HEK293T (cell line): ENCODE results near the gene SMIM38.

ENCODE experiments used
- CTCF ChIA-PET: fragments of 350-600 bp; formaldehyde crosslinking; extraction: SDS; loops from one replicate; lab custom pipeline; 2021; ENCODE audit warnings: antibody characterized with exemption, inconsistent platforms; lab: Yijun Ruan, JAX
- POLR2A ChIA-PET: fragments of 350-600 bp; formaldehyde crosslinking; extraction: SDS; loops from one replicate; lab custom pipeline; 2020; ENCODE audit warnings: antibody characterized with exemption, inconsistent platforms; lab: Yijun Ruan, JAX
- DNase-seq: peaks from one replicate; pipeline ENCODE4 v3.0.0; 2012; ENCODE audit warnings: mixed read lengths; ENCODE audit errors: extremely low spot score
- ARNT ChIP-seq: fragments of 450-650 bp; IDR thresholded peaks from 2 replicates; pipeline ENCODE4 v1.6.1; 2017; ENCODE audit warnings: mild to moderate bottlenecking
- BHLHE40 ChIP-seq: fragments of 450-650 bp; IDR thresholded peaks from 2 replicates; pipeline ENCODE4 v1.6.1; 2016; ENCODE audit warnings: mild to moderate bottlenecking, moderate library complexity, borderline replicate concordance
- CTBP1 ChIP-seq: fragments of 450-650 bp; IDR thresholded peaks from 2 replicates; pipeline ENCODE4 v1.6.1; 2016; ENCODE audit warnings: borderline replicate concordance
- ELF4 ChIP-seq: fragments of 450-650 bp; IDR thresholded peaks from 2 replicates; pipeline ENCODE4 v1.6.1; 2017; ENCODE audit warnings: antibody characterized with exemption
- FOXA1 ChIP-seq: fragments of 450-650 bp; IDR thresholded peaks from 2 replicates; pipeline ENCODE4 v1.6.1; 2016; ENCODE audit warnings: mild to moderate bottlenecking
- FOXK2 ChIP-seq: fragments of 450-650 bp; IDR thresholded peaks from 2 replicates; pipeline ENCODE4 v1.6.1; 2016; ENCODE audit warnings: mild to moderate bottlenecking
- FOXM1 ChIP-seq: fragments of 450-650 bp; IDR thresholded peaks from 2 replicates; pipeline ENCODE4 v1.6.1; 2017; ENCODE audit warnings: mild to moderate bottlenecking, borderline replicate concordance
- HDGF ChIP-seq: fragments of 450-650 bp; IDR thresholded peaks from 2 replicates; pipeline ENCODE4 v1.6.1; 2017; ENCODE audit warnings: antibody characterized with exemption, borderline replicate concordance
- L3MBTL2 ChIP-seq: fragments of 450-650 bp; conservative IDR thresholded peaks from 2 replicates; pipeline ENCODE4 v1.6.1; 2016; ENCODE audit warnings: mild to moderate bottlenecking
- LEF1 ChIP-seq: fragments of 450-650 bp; IDR thresholded peaks from 2 replicates; pipeline ENCODE4 v1.6.1; 2017; ENCODE audit warnings: mild to moderate bottlenecking, borderline replicate concordance
- NFRKB ChIP-seq: fragments of 450-650 bp; IDR thresholded peaks from 2 replicates; pipeline ENCODE4 v1.6.1; 2016; ENCODE audit warnings: mild to moderate bottlenecking, moderate library complexity
- SP1 ChIP-seq: fragments of 450-650 bp; IDR thresholded peaks from 2 replicates; pipeline ENCODE4 v1.6.1; 2017
- SUZ12 ChIP-seq: fragments of 450-650 bp; IDR thresholded peaks from 2 replicates; pipeline ENCODE4 v1.6.1; 2016; ENCODE audit warnings: mild to moderate bottlenecking
- TARDBP ChIP-seq: fragments of 450-650 bp; IDR thresholded peaks from 2 replicates; pipeline ENCODE4 v1.6.1; 2016
- ZNF384 ChIP-seq: fragments of 450-650 bp; IDR thresholded peaks from 2 replicates; pipeline ENCODE4 v1.6.1; 2016
- TF ChIP-seq, protein P1 (sequence below): fragments of 450-650 bp; IDR thresholded peaks from 2 replicates; pipeline ENCODE4 v1.6.1; 2016

SMIM38 gene

DNA sequence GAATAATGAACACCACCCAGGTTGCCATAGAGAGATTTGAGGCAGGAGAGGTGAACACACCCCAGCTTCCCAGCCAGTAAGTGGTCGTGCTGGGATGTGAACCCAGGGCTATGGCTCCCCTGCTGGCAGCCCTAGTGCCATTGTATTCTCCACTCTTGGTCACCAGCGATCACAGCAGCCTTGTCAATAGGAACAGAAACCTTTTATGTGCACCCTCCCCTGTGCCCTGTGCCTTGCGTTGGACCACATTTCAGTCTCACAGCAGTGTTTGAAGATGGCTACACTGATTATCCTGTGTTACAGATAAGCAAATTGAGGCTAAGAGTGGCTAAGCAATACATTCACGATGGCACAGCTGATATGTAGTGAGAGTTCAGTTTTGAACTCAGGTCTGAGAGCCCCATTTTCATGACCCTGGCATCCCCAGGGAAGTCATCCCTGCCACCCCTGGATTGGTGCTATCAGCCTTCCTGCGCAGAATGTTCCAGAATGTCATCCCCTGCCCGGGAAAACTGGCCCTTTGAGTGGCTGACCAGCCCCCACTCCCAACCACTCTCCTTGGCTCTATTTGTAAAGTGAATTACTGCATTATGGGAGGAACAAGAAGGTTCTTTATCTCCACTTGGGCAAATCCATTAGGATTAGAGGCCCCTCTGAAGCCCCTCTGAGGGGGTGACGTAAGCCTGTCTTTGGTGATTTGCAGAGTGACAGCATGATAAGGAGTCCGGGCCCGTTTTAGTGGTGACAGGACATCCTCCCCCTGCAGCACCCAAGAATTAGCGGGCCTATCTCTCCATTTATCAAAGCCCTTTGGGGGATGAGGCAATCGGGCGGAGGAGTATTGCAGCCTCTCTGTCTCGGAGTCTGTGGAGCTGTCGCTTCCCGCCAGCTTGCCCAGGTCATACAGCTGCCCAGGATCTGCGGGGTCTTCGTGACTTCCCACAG, 30.9 kb downstream of the SMIM38 start:
- TF ChIP-seq FOXA1, result no peak
- no peak for TF ChIP-seq LEF1
- no peak for TF ChIP-seq ELF4
- TF ChIP-seq FOXM1, result no peak
- TF ChIP-seq, protein P1, sequence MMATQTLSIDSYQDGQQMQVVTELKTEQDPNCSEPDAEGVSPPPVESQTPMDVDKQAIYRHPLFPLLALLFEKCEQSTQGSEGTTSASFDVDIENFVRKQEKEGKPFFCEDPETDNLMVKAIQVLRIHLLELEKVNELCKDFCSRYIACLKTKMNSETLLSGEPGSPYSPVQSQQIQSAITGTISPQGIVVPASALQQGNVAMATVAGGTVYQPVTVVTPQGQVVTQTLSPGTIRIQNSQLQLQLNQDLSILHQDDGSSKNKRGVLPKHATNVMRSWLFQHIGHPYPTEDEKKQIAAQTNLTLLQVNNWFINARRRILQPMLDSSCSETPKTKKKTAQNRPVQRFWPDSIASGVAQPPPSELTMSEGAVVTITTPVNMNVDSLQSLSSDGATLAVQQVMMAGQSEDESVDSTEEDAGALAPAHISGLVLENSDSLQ, result no peak
- no peak for TF ChIP-seq ZNF384
- TF ChIP-seq CTBP1, result no peak
- TF ChIP-seq HDGF, result no peak
- peak; percentile 18 for DNase-seq
- ChIA-PET CTCF (no interaction called here), POLR2A (no interaction called here)

DNA sequence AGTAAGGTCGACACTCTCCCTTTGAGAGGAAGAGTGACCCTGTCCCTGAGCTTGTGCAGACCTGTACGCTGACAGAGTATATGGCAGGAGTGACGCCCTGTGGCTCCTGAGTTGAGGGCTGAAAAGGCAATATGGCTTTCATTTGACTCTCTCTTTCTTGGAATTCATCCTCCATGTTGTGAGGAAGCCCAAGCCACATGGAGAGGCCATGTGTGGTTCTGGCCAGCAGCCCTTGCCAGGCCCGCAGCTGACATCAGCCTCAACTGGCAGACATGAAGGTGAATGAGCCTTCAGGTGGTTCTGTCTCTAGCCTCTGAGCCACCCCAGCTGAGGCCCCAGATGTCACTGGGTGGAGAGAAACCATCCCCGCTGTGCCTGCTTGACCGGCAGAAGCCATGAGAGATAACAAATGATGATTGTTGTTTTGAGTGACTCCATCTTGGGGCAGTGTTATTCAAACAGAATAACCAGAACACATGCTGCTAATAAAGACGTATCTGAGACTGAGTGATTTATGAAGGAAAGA, 31.9 kb downstream of the SMIM38 start:
- DNase-seq, result no peak
- TF ChIP-seq BHLHE40 (no peak), ARNT (no peak), ELF4 (no peak), FOXA1 (no peak), CTBP1 (no peak), L3MBTL2 (no peak), SP1 (no peak), ZNF384 (no peak), LEF1 (no peak), TARDBP (no peak), NFRKB (no peak), FOXK2 (no peak), FOXM1 (no peak), SUZ12 (no peak), HDGF (no peak)
- TF ChIP-seq, protein P1, result no peak
- CTCF ChIA-PET, result no interaction called here
- POLR2A ChIA-PET, result no interaction called here

DNA sequence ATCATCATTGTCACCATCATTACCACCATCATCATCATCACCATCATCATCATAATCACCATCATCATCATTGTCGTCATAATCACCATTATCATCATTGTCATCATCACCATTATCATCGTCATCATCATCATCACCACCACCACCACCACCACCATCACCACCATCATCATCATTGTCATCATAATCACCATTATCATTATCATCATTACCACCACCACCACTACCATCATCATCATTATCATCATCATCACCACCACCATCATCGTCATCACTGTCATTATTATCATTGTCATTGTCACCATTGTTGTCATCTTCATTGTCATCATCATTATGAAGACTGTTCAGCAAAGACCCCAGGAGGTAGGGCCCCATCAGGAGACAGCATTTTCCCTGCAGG, 33.3 kb downstream of the SMIM38 start:
- POLR2A ChIA-PET, result no interaction called here
- DNase-seq, result no peak
- TF ChIP-seq CTBP1 (no peak), HDGF (no peak), FOXK2 (no peak), ARNT (no peak), SUZ12 (no peak), NFRKB (no peak), TARDBP (no peak), LEF1 (no peak), FOXM1 (no peak), L3MBTL2 (no peak), ZNF384 (no peak), FOXA1 (no peak), SP1 (no peak), BHLHE40 (no peak), ELF4 (no peak)
- TF ChIP-seq, protein P1, result no peak
- CTCF ChIA-PET, result no interaction called here

DNA sequence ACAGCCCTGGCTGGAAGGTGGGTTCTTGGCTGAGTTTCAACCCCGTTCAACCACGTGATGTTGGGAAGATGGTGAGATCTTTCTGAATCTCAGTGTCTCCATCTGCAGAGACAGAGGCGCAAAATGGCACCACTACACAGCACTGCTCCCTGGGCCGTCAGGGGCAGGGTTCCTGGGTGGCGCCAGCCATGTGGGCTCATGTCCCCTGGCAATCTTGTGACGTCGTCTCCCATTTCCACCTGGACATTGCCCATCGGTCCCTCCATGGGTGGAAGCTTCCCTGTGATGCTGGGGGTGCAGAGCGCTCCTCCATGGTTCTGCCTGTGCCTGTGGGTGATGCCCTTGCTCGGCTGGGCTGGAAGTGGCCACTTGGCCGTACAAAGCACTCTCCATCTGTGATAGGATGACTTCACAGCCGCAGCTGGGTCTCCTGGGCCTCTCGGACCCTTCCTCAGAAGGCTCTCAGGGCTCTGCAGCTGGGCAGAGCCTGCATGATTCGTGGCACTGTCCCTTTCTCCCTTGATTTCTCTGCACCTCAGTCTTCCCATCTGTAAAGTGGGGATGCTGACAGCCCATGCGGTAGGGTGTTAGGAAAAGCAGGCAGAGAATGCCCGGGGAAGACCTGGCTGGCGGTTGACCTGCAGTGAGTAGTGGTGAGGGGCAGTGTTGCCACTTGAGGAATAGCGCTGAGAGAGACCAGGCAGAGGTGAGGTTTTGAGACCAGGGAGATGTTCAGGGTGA, 35.2 kb downstream of the SMIM38 start:
- ChIA-PET CTCF (no interaction called here), POLR2A (no interaction called here)
- no peak for TF ChIP-seq HDGF
- TF ChIP-seq NFRKB, result no peak
- no peak for TF ChIP-seq SP1
- TF ChIP-seq TARDBP, result no peak
- TF ChIP-seq SUZ12, result no peak
- no peak for TF ChIP-seq FOXM1
- TF ChIP-seq CTBP1, result no peak
- no peak for TF ChIP-seq ELF4
- TF ChIP-seq BHLHE40, result no peak
- TF ChIP-seq ZNF384, result no peak
- TF ChIP-seq FOXA1, result no peak
- TF ChIP-seq ARNT, result no peak
- TF ChIP-seq FOXK2, result no peak
- no peak for TF ChIP-seq L3MBTL2
- TF ChIP-seq, protein P1, result no peak
- TF ChIP-seq LEF1, result no peak
- no peak for DNase-seq

DNA sequence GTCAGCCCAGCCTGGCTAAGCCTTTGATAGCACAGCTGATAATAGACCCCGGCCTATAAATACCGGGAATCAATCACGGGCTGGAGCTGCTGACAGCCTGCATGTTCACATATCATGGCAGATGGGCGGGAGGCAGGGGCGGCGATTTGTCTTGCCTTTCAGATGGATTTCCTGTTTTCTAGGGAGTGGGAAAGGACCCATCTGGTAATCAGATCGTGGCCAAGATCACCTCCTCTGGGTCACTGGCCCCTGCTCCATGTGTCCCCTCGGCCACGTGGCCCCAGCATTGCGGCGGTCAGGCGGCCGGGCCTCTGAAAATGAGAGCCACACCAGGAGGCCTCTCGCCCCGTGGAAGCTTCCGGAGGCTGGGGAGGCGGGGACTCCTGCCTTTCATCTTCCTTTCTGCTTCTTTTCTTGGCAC, 36.6 kb downstream of the SMIM38 start:
- ChIA-PET CTCF (interaction anchor here (0.9 kb wide), 1 partner anchor 20 kb away, joined by 3 read pairs; no protein-coding TSS in a partner anchor), POLR2A (no interaction called here)
- DNase-seq, result no peak
- TF ChIP-seq CTBP1 (no peak), FOXA1 (no peak), SP1 (no peak), NFRKB (no peak), ELF4 (no peak), BHLHE40 (no peak), FOXM1 (no peak), SUZ12 (no peak), ZNF384 (no peak), ARNT (no peak), TARDBP (no peak), HDGF (no peak), LEF1 (no peak), L3MBTL2 (no peak), FOXK2 (no peak)
- TF ChIP-seq, protein P1, result no peak
